Measurements from ENCODE around the gene SAMD9. TPM values are rescaled to one million over a fixed set of nuclear protein-coding genes. Genes with fewer than 3 reads are reported as not detected.

The SAMD9 gene
- total RNA-seq, 1 experiment from 2014 or later = not detected

GRCh38 chr7:93150200-93150835, 32.5 kb upstream of the SAMD9 start:
- H3K79me1 ChIP-seq (ENCODE audit: insufficient read depth, low read depth, low read length, poor library complexity, severe bottlenecking) = no peaks in the 10 kb centered on the region
- no peaks in the 10 kb centered on the region for H3K79me2 ChIP-seq (ENCODE audit: insufficient read depth, low read length)
- no peak overlapping the region for H2AK5ac ChIP-seq (ENCODE audit: insufficient read length, low read length)
- H3K14ac ChIP-seq (ENCODE audit: insufficient read depth, low read length) = no peak overlapping the region
- H3K9ac ChIP-seq (ENCODE audit: extremely low read depth, insufficient read length, low read length) = no peak overlapping the region
- no peak overlapping the region for H4K8ac ChIP-seq (replicated peaks; ENCODE audit: insufficient read length, low read depth, low read length)
- Mint-ChIP-seq H3K27ac (no peak overlapping the region), H3K4me3 (no peak overlapping the region), H3K27me3 (ENCODE audit: low read depth) (no peaks in the 10 kb centered on the region; the same call in none of the 2 replicates), H3K9me3 (no peaks in the 10 kb centered on the region), H3K36me3 (ENCODE audit: insufficient read depth in 1 of 3, low read depth in 3 of 3) (no peaks in the 10 kb centered on the region), H3K4me1 (peaks cover 3 to 19% of the 10 kb centered on the region in 2 experiments; a peak in 3 of 4 replicates)
- no peak overlapping the region for H4K91ac ChIP-seq (ENCODE audit: insufficient read length, low read depth, low read length)
- no peaks in the 10 kb centered on the region for H3K9me3 ChIP-seq (ENCODE audit: control insufficient read depth, low read depth, low read length)
- no peak overlapping the region for H2BK20ac ChIP-seq (ENCODE audit: low read depth, low read length, poor library complexity, severe bottlenecking)
- no peak for DNase-seq
- H4K20me1 ChIP-seq (ENCODE audit: control insufficient read depth, insufficient read depth, insufficient read length) = no peaks in the 10 kb centered on the region
- no peaks in the 10 kb centered on the region; the same call in 1 of the 2 replicates for H3K4me1 ChIP-seq (ENCODE audit: insufficient read depth, low read length)
- no peak overlapping the region for H2BK120ac ChIP-seq (ENCODE audit: low read depth, low read length, poor library complexity, severe bottlenecking)
- no peak overlapping the region for H3T11ph ChIP-seq (ENCODE audit: low read length)
- H3K27me3 ChIP-seq (ENCODE audit: insufficient read depth, low read length) = no peaks in the 10 kb centered on the region
- H3K4ac ChIP-seq (ENCODE audit: low read depth, low read length) = no peak overlapping the region
- no CpG with 5 or more reads among the region's 1 CpG for whole genome bisulfite sequencing (ENCODE audit: extremely low coverage, insufficient read length, low lambda C conversion rate)
- H2BK15ac ChIP-seq (ENCODE audit: low read depth, low read length) = no peak overlapping the region
- no peak for TF ChIP-seq CTCF (conservative IDR thresholded peaks at IDR 0.05)
- H3K23me2 ChIP-seq (ENCODE audit: insufficient read length, low read depth, low read length, poor library complexity, severe bottlenecking) = no peaks in the 10 kb centered on the region
- H3K56ac ChIP-seq (ENCODE audit: insufficient read length, low read depth, low read length) = no peak overlapping the region
- no peak overlapping the region for H2AFZ ChIP-seq (ENCODE audit: low read length)
- no peak overlapping the region for H2BK12ac ChIP-seq (ENCODE audit: insufficient read length, low read depth, low read length)
- H3K18ac ChIP-seq (ENCODE audit: insufficient read length, low read depth, low read length) = no peak overlapping the region
- H4K5ac ChIP-seq (ENCODE audit: insufficient read length, low read depth, low read length) = no peak overlapping the region
- H3K27ac ChIP-seq (ENCODE audit: insufficient read length, low read depth, low read length) = no peak overlapping the region
- no peak overlapping the region for H3K23ac ChIP-seq (ENCODE audit: insufficient read length, low read depth, low read length)
- no peak overlapping the region for H3K4me2 ChIP-seq (ENCODE audit: insufficient read depth, insufficient read length, low read length)
- H2BK5ac ChIP-seq (ENCODE audit: insufficient read length, low read length) = no peak overlapping the region

Data from H9 (cell line).